Stimulated activated CD8-positive, alpha-beta memory T cell treated with anti-CD3 and anti-CD28 coated beads, Interleukin-4, amount 100 ng/mL, for 1 hour (primary cell): ENCODE measurements around the gene BICRA.

ENCODE experiments used
- DNase-seq, 2 donors: peaks; one replicate each; pipeline ENCODE4 v3.0.0-alpha.2; 2020; ENCODE audit warnings: low read depth in 2 of 2, low spot score in 1 of 2

Gene BICRA

GRCh38 chr19:47601180-47601904, 7.6 kb upstream of the BICRA start:
- DNase-seq, result no peak

GRCh38 chr19:47603706-47604565, 5.0 kb upstream of the BICRA start:
- DNase-seq, result no peak

- DNase-seq, result no peak
These were observed 1.3 kb upstream of the BICRA start for GRCh38 chr19:47607564-47608073.

GRCh38 chr19:47608074-47608918, 638 bp upstream of the BICRA start:
- peak; percentile 77 to 90 for DNase-seq

GRCh38 chr19:47609906-47610894, 1.3 kb downstream of the BICRA start:
- peak in 1 of 2 donors; percentile 26 for DNase-seq

- DNase-seq, result no peak
These were observed 2.0 kb downstream of the BICRA start for GRCh38 chr19:47610902-47611301.

GRCh38 chr19:47613165-47614020, 4.5 kb downstream of the BICRA start:
- DNase-seq, result no peak

- no peak for DNase-seq
These were observed 5.0 kb downstream of the BICRA start for GRCh38 chr19:47614021-47614295.

GRCh38 chr19:47614559-47614958, 5.6 kb downstream of the BICRA start:
- no peak for DNase-seq

GRCh38 chr19:47615230-47615629, 6.3 kb downstream of the BICRA start:
- DNase-seq, result no peak

- DNase-seq, result no peak
These were observed 6.8 kb downstream of the BICRA start for GRCh38 chr19:47615714-47616113.

GRCh38 chr19:47618771-47619170, 9.8 kb downstream of the BICRA start:
- DNase-seq, result no peak

GRCh38 chr19:47619763-47620162, 10.8 kb downstream of the BICRA start:
- DNase-seq, result no peak

- DNase-seq, result no peak
These were observed 14.4 kb downstream of the BICRA start for GRCh38 chr19:47623151-47623920.

- DNase-seq, result no peak
These were observed 15.0 kb downstream of the BICRA start for GRCh38 chr19:47623921-47624391.

- no peak for DNase-seq
These were observed 16.7 kb downstream of the BICRA start for GRCh38 chr19:47625650-47626049.

- no peak for DNase-seq
These were observed 17.3 kb downstream of the BICRA start for GRCh38 chr19:47626238-47626637.

GRCh38 chr19:47628078-47628771, 19.3 kb downstream of the BICRA start:
- DNase-seq, result no peak
